MM.1S (cell line): ENCODE measurements around the gene ADCY4.

Source experiments
- CTCF ChIP-seq: fragments of 300-600 bp; sonication (generic); IDR thresholded peaks from 2 replicates; pipeline ENCODE4 v1.5.1; 2016; ENCODE audit warnings: antibody characterized with exemption, low read length, mixed read lengths
- EZH2 ChIP-seq: fragments of 300-600 bp; sonication (generic); optimal IDR thresholded peaks from 2 replicates; pipeline ENCODE3; 2017; ENCODE audit warnings: low read depth, mild to moderate bottlenecking, antibody characterized with exemption, low read length, mixed read lengths

DNA sequence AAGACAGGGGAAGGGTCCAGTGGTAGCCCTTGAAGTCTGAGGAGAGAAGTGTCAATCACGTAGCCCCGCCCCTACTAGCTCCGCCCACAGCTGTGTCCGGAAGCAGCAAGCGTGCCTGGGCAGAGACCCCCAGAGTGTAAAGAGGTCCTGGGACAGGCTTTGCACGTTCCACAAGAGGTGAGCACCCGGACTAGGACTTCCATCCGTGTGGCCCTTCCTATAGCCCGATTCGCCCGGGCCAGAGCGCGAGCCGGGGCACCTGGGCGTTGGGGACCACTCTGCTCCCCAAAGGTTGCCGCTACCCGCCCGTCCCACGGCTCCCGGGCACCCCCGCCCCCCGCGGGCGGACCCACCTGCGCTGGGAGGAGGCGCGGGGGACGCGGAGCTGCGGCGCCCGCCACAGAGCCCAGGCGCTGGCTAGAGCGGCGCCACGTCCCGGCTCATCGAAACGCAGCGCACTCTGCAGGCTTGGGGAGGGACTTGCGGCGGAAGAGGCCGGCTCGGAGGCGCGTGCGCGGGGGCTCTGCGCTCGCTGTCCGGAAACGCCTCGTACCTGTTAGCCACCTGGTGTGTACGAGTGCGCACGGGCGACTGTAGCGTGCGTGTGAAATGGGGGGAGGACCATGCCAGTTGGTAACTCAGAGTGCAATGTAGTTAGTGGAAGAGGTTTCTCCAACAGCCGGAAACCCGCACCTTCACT, 63.6 kb downstream of the ADCY4 start, which contains the start of gene RABGGTA:
- peak; percentile 49 for TF ChIP-seq CTCF
- no peak for TF ChIP-seq EZH2
